Measurements from ENCODE around the gene CCDC92. TPM values are rescaled to one million over a fixed set of nuclear protein-coding genes. Genes with fewer than 3 reads are reported as not detected.

The CCDC92 gene
- total and polyA plus RNA-seq, 2 experiments from 2014 or later: 16.9 to 60.2 TPM

DNA sequence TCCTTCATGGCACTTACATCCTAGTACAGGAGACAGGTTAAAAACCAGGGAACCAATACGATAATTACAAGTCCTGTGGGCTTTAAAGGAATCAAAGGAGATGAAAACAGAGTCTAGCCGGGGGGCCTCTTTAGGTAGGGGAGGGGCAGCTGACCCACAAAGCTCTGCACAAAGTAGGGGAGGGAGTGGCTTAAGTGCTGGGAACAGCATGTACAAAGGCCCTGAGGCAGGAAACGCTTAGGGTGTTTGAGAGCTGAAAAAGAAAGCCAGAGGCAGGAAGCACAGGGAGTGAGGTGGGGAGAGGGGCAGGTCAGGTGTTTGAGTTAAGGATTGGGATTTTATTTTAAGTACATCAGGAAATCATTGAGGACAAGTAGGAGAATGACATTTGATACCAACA, 38.1 kb upstream of the CCDC92 start:
- Histone ChIP-seq H3K27me3 (no peaks in the 10 kb centered on the region), H3K79me2 (peaks cover 36% of the 10 kb centered on the region), H3K4me3 (no peak overlapping the region), H3K27ac (no peak overlapping the region), H3K9me2 (replicated peaks; ENCODE audit: insufficient read depth) (no peaks in the 10 kb centered on the region), H3K4me2 (no peak overlapping the region), H3K36me3 (replicated peaks; ENCODE audit: insufficient read depth, low read depth) (peaks cover 7% of the 10 kb centered on the region), H2AFZ (no peak overlapping the region), H4K20me1 (ENCODE audit: insufficient read depth, poor library complexity, severe bottlenecking) (peaks cover 5% of the 10 kb centered on the region), H3K4me1 (ENCODE audit: insufficient read depth) (peaks cover 30% of the 10 kb centered on the region), H3K9me3 (ENCODE audit: low read depth) (no peaks in the 10 kb centered on the region)
- TF ChIP-seq, protein P1, sequence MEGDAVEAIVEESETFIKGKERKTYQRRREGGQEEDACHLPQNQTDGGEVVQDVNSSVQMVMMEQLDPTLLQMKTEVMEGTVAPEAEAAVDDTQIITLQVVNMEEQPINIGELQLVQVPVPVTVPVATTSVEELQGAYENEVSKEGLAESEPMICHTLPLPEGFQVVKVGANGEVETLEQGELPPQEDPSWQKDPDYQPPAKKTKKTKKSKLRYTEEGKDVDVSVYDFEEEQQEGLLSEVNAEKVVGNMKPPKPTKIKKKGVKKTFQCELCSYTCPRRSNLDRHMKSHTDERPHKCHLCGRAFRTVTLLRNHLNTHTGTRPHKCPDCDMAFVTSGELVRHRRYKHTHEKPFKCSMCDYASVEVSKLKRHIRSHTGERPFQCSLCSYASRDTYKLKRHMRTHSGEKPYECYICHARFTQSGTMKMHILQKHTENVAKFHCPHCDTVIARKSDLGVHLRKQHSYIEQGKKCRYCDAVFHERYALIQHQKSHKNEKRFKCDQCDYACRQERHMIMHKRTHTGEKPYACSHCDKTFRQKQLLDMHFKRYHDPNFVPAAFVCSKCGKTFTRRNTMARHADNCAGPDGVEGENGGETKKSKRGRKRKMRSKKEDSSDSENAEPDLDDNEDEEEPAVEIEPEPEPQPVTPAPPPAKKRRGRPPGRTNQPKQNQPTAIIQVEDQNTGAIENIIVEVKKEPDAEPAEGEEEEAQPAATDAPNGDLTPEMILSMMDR (IDR thresholded peaks at IDR 0.05; ENCODE audit: poor library complexity): no peak
- TF ChIP-seq EZH2phosphoT487 (IDR thresholded peaks at IDR 0.05; ENCODE audit: low read depth, severe bottlenecking, unreplicated experiment): no peak
- 80% methylated on average over 3 of the region's 3 CpGs for WGBS (ENCODE audit: low lambda C conversion rate, missing lambda C conversion rate)
- no peak for DNase-seq (ENCODE audit: low spot score)

DNA sequence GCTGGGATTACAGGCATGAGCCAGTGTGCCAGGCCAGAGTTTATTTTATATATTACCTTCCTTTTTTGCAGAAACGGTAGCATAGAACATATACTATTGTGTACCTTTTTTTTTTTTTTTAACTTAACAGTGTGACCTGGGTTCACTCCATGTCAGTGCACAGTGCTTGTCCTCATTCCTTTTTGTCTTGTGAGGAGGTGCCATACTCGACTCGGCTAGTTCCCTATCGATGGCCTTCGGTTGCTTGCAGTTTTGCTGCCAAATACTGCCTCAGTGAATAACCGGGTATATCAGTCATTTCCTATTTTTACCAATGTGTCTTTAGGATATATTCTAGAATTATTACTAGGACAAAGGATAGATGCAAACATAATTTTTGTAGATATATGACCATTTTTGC, 37.1 kb upstream of the CCDC92 start:
- Histone ChIP-seq H2AFZ (no peak overlapping the region), H3K27me3 (no peaks in the 10 kb centered on the region), H3K79me2 (peaks cover 43% of the 10 kb centered on the region), H3K4me2 (no peak overlapping the region), H3K36me3 (replicated peaks; ENCODE audit: insufficient read depth, low read depth) (peaks cover 7% of the 10 kb centered on the region), H4K20me1 (ENCODE audit: insufficient read depth, poor library complexity, severe bottlenecking) (peaks cover 5% of the 10 kb centered on the region), H3K4me3 (no peak overlapping the region), H3K27ac (no peak overlapping the region), H3K9me2 (replicated peaks; ENCODE audit: insufficient read depth) (no peaks in the 10 kb centered on the region), H3K4me1 (ENCODE audit: insufficient read depth) (peaks cover 34% of the 10 kb centered on the region), H3K9me3 (ENCODE audit: low read depth) (no peaks in the 10 kb centered on the region)
- WGBS (ENCODE audit: low lambda C conversion rate, missing lambda C conversion rate): 97% methylated on average over 6 of the region's 6 CpGs
- no peak for DNase-seq (ENCODE audit: low spot score)
- TF ChIP-seq EZH2 (IDR thresholded peaks at IDR 0.05; ENCODE audit: borderline replicate concordance) (no peak), EZH2phosphoT487 (IDR thresholded peaks at IDR 0.05; ENCODE audit: low read depth, severe bottlenecking, unreplicated experiment) (no peak)
- TF ChIP-seq, protein P1 (IDR thresholded peaks at IDR 0.05; ENCODE audit: poor library complexity): no peak

DNA sequence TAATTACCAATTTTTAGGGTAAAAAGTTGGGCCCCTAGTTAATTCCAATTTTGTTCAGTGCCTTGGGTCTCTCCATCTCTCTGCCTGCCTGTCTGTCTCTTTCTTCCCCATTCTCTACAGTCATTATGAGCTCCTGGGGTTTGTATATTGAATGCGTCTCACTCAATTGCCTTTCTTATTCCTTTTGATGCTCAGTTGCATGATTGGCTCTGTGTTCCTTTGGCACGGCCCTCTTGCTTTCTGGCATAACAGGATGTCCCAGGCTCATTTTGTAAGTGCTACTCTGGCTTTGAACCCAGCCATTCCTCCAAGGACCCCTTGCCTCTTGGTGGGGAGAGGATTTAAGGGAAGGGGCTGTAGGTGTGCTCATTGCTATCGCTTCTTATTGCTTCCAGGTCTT, 36.0 kb upstream of the CCDC92 start:
- H3K4me2 ChIP-seq: no peak overlapping the region
- no peak overlapping the region for H3K27ac ChIP-seq
- no peaks in the 10 kb centered on the region for H3K9me2 ChIP-seq (replicated peaks; ENCODE audit: insufficient read depth)
- peaks cover 54% of the 10 kb centered on the region for H3K79me2 ChIP-seq
- no peaks in the 10 kb centered on the region for H3K27me3 ChIP-seq
- H3K36me3 ChIP-seq (replicated peaks; ENCODE audit: insufficient read depth, low read depth): peaks cover 5% of the 10 kb centered on the region
- peaks cover 44% of the 10 kb centered on the region for H3K4me1 ChIP-seq (ENCODE audit: insufficient read depth)
- H4K20me1 ChIP-seq (ENCODE audit: insufficient read depth, poor library complexity, severe bottlenecking): peaks cover 5% of the 10 kb centered on the region
- 87% methylated on average over 3 of the region's 3 CpGs for WGBS (ENCODE audit: low lambda C conversion rate, missing lambda C conversion rate)
- no peaks in the 10 kb centered on the region for H3K9me3 ChIP-seq (ENCODE audit: low read depth)
- H3K4me3 ChIP-seq: no peak overlapping the region
- no peak overlapping the region for H2AFZ ChIP-seq
- no peak for TF ChIP-seq EZH2 (IDR thresholded peaks at IDR 0.05; ENCODE audit: borderline replicate concordance)
- TF ChIP-seq, protein P1 (IDR thresholded peaks at IDR 0.05; ENCODE audit: poor library complexity): no peak
- TF ChIP-seq EZH2phosphoT487 (IDR thresholded peaks at IDR 0.05; ENCODE audit: low read depth, severe bottlenecking, unreplicated experiment): no peak
- no peak for DNase-seq (ENCODE audit: low spot score)

Measured in hepatocyte (in vitro differentiated cells).